T47D (cell line): ENCODE measurements around the gene WIPF2.
"Not testable (repeated sequence)": the region's sequence is repeated elsewhere in the genome, so short reads cannot be mapped to it uniquely, and the experiment has no call there.

ENCODE experiments used
- DNase-seq, 2 experiments: peaks; one replicate each; pipeline versions ENCODE4 v3.0.0 to v3.0.0-alpha.2; 2011 to 2012; ENCODE audit warnings: low read depth in 1 of 2, low spot score in 1 of 2
- JUND ChIP-seq: IDR thresholded peaks from 2 replicates; pipeline ENCODE4 v1.6.1; 2012; ENCODE audit warnings: low read depth
- in situ Hi-C: cut with HindIII; loops from 2 replicates; pipeline ENCODE4 v1.10.0; 2016; ENCODE audit warnings: low sequenced_read_pairs, low pct_unique_long_range_greater_than_20kb

Gene WIPF2

GRCh38 chr17:40297511-40297910, 78.4 kb downstream of the WIPF2 start:
- in situ Hi-C loops, result no loop called here
- DNase-seq, result no peak
- no peak for TF ChIP-seq JUND

- no peak for DNase-seq
- in situ Hi-C loops, result no loop called here
- no peak for TF ChIP-seq JUND
Measured at GRCh38 chr17:40298726-40299125, 79.6 kb downstream of the WIPF2 start.

DNA sequence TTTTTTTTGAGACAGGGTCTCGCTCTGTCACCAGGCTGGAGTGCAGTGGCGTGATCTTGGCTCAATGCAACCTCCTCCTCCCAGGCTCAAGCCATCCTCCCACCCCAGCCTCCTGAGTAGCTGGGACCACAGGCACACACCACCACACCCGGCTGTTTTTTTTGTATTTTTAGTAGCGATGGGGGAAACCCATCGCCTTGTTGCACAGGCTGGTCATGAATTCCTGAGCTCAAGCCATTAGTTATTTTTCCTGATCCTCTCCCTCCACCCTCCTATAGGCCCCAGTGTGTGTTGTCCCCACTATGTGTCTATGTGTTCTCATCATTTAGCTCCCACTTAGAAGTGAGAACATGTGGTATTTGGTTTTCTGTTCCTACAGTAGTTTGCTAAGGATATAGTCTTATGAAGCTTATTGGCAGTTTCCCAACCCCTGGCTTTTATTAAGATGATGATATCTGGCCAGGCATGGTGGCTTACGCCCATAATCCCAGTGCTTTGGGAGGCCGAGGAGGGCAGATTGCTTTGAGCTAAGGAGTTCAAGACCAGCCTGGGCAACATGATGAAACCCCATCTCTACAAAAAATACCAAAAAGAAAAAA, 80.2 kb downstream of the WIPF2 start:
- in situ Hi-C loops, DNase-seq: not testable (repeated sequence)

GRCh38 chr17:40301315-40301714, 82.2 kb downstream of the WIPF2 start:
- no peak for TF ChIP-seq JUND
- in situ Hi-C loops, result no loop called here
- peak in 1 of 2 experiments; percentile 94 for DNase-seq

GRCh38 chr17:40303009-40303657, 84.0 kb downstream of the WIPF2 start:
- DNase-seq, result peak in 1 of 2 experiments; percentile 86
- in situ Hi-C loops, result no loop called here
- TF ChIP-seq JUND, result no peak

DNA sequence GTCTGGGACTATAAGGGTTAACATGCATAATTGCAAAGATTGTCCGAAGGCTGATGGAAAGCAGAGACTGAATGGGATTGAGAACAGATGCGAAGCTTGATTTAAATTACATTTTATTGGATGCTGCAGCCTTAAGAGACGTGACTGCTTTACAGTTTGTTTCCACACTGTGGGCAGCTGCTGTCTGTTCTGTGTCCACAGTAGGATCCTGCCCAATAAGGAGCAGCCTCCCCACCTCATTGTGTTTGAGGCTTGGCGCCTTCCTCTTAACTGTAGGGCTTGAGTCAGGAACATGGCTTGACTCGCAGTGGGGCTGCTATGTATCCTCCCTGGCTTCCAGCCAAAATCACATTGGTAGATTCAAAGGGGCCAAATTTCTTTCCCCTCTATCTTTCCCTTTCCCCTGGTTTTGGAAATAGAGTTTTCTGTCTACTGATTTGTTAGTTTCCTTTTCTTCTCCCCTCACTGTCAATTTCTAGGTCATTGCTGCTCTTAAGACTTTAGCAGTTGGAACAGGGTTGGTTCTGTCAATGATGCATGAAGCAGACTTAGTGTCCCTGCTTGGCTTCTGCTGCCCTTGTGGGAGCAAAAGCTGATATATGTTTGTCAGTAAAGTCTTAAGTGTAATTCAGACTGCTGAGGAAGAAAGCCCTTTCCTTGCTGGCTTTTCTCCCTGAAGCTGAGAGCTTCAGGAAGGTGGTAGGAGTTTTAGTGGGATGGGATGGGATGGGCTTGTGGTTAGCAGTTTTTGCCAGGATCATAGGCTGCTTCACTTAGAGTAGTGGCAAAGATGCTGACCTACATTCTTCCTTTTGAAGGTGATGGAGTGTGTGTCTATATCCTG, 84.8 kb downstream of the WIPF2 start:
- TF ChIP-seq JUND, result no peak
- DNase-seq, result peak in 1 of 2 experiments; percentile 37
- in situ Hi-C loops, result no loop called here

- DNase-seq, result not testable (repeated sequence)
Measured at GRCh38 chr17:40304552-40304863, 85.4 kb downstream of the WIPF2 start.

DNA sequence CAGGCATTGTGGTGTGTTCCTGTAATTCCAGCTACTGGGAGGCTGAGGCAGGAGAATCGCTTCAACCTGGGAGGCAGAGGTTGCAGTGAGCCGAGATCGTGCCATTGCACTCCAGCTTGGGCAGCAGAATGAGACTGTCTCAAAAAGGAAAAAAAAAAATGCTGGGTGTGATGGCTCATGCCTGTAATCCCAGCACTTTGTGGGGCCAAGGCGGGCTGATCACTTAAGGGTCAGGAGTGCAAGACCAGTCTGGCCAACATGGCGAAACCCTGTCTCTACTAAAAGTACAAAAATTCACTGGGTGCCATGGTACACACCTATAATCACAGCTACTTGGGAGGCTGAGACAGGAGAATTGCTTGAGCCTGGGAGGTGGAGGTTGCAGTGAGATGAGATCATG, 85.8 kb downstream of the WIPF2 start:
- DNase-seq, in situ Hi-C loops: not testable (repeated sequence)

More at GRCh38 chr17:40304552-40304863, 85.4 kb downstream of the WIPF2 start:
- in situ Hi-C loops, result not testable (repeated sequence)

DNA sequence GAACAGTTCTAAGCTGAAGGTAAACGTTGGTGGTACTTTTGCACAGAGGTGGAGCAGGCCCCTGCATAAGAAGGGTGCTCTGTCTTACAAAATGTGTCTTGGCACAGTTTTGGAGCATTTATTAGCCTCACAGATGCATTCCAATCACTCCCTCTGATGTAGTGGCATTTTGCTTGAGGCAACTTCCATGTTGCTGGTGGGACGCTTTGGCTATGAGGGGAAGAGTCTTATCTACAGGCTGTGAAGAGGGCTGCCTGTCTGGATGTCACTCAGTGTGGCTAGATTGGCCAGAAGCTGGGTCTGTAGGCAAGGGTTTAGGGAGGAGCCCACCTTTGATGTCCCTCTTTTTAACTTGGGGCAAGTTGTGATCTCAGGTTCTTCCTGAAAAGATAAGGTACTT, 87.3 kb downstream of the WIPF2 start:
- in situ Hi-C loops, result no loop called here
- DNase-seq, result no peak
- no peak for TF ChIP-seq JUND

DNA sequence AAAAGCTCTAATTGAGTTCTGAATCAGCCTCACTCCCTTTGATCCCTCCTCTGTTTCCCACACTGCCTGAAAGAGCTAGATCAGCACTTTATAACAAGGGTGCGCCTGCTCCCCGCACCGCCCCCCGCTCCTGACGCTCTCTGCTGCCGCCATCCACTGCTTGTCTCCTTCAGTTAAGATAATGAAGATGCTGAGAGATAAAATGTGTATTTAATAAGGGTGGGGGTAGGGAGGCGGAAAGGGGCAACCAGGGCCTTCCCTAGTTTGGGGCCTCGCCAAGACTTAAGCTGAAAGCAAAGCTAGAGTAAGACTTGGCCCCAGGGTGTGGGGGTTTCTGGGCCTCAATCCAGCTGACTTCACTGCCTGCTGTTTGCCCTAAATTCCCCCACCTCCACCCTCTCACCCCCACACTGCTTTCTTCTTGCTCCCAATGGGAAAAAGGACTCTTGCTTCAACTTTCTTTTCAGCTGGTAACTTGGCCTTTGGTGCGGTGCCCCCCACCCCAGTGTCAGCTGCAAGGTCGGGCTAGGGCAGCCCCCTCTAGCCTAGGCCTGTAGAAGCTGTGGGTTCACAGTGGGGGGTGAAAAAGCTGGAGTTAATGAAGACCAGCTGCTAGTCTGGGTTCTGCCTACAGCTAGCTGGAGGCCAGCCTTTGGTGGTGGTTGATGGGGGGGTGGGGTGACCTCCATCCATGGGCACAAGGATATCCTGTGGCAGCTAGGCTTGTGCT, 88.1 kb downstream of the WIPF2 start:
- in situ Hi-C loops, result no loop called here
- peak in 1 of 2 experiments; percentile 92 for DNase-seq

DNA sequence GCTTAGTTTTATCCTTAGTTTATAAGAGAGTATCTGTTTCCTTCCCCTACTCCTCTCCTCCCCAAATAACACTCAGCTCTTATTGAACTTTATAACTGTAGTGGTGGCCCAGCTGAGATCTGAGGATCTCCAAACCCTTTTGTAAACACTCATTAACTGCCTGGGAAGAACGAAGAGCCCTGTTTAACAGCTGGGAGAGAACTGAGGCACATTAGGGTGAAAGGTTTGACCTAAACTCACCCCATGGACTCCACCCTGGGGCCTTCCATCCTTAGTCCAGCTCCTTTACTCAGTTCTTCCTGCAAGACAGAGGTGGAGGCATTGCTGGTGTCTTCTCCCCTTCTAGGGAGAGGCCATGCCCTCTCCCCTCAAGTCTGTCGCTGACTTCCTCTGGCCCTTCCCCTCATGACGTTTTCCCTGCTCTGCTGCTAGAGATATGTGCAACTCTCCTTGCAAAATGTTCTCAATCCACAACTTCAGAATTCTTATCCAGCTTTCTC, 88.7 kb downstream of the WIPF2 start:
- in situ Hi-C loops, result no loop called here
- TF ChIP-seq JUND, result no peak
- DNase-seq, result peak in 1 of 2 experiments; percentile 81

More for the DNA sequence above, 88.1 kb downstream of the WIPF2 start:
- TF ChIP-seq JUND, result no peak; the same call in 1 of the 2 replicates
